GM19455 (cell line): ENCODE results near the gene FHIT.

Experiments
- ATAC-seq: cut with Tn5 transposase; IDR thresholded peaks from one replicate; pipeline ENCODE4 v1.9.1; 2021; ENCODE audit not compliant: unreplicated experiment

Gene FHIT

GRCh38 chr3:59873576-59874230, 1377.5 kb downstream of the FHIT start:
- no peak for ATAC-seq

GRCh38 chr3:59872128-59872527, 1379.1 kb downstream of the FHIT start:
- no peak for ATAC-seq

GRCh38 chr3:59867185-59868002, 1383.9 kb downstream of the FHIT start:
- ATAC-seq = no peak

GRCh38 chr3:59866076-59866475, 1385.2 kb downstream of the FHIT start:
- ATAC-seq = no peak

GRCh38 chr3:59865351-59865750, 1385.9 kb downstream of the FHIT start:
- no peak for ATAC-seq

- ATAC-seq = no peak
These were observed 1388.6 kb downstream of the FHIT start for GRCh38 chr3:59862686-59863085.

- ATAC-seq = peak; percentile 100
These were observed 1393.5 kb downstream of the FHIT start for GRCh38 chr3:59857589-59858346.

- no peak for ATAC-seq
These were observed 1394.3 kb downstream of the FHIT start for GRCh38 chr3:59856934-59857460.

GRCh38 chr3:59854061-59854709, 1397.1 kb downstream of the FHIT start:
- no peak for ATAC-seq

- no peak for ATAC-seq
These were observed 1400.8 kb downstream of the FHIT start for GRCh38 chr3:59850417-59850816.

GRCh38 chr3:59845386-59845785, 1405.9 kb downstream of the FHIT start:
- ATAC-seq = no peak

- no peak for ATAC-seq
These were observed 1407.4 kb downstream of the FHIT start for GRCh38 chr3:59843821-59844220.

- peak; percentile 94 for ATAC-seq
These were observed 1411.3 kb downstream of the FHIT start for GRCh38 chr3:59839810-59840515.

GRCh38 chr3:59839283-59839682, 1412.0 kb downstream of the FHIT start:
- ATAC-seq = no peak

GRCh38 chr3:59836531-59836930, 1414.7 kb downstream of the FHIT start:
- ATAC-seq = no peak

- no peak for ATAC-seq
These were observed 1418.5 kb downstream of the FHIT start for GRCh38 chr3:59832702-59833101.

- no peak for ATAC-seq
These were observed 1419.0 kb downstream of the FHIT start for GRCh38 chr3:59832241-59832640.

GRCh38 chr3:59831394-59831793, 1419.9 kb downstream of the FHIT start:
- no peak for ATAC-seq

- ATAC-seq = no peak
These were observed 1421.7 kb downstream of the FHIT start for GRCh38 chr3:59829527-59829926.

GRCh38 chr3:59824876-59825275, 1426.4 kb downstream of the FHIT start:
- no peak for ATAC-seq
